ENCODE measurements around the gene PDE3B.
"Not testable (repeated sequence)": the region's sequence is repeated elsewhere in the genome, so short reads cannot be mapped to it uniquely, and the experiment has no call there.

The PDE3B gene
- 43.7 to 208 (median 105) reads per million in 17 experiments for total RNA-seq

GRCh38 chr11:14643697-14644225, at the start of gene PDE3B:
Gene PDE3B (plus strand): TSS chr11:14643804. CDS start chr11:14644076, 272 bp downstream.
- DNase-seq: peak; percentile 78 to 93 (median 86)

- DNase-seq: not testable (repeated sequence)
Measured at GRCh38 chr11:14595261-14595660, 48.3 kb upstream of the PDE3B start.

- no peak for DNase-seq
Measured at GRCh38 chr11:14607713-14608112, 35.9 kb upstream of the PDE3B start.

GRCh38 chr11:14609902-14610301, 33.7 kb upstream of the PDE3B start:
- no peak for DNase-seq

- DNase-seq: peak; percentile 46 to 87 (median 76)
Measured at GRCh38 chr11:14611939-14612338, 31.7 kb upstream of the PDE3B start.

- peak; percentile 61 to 89 (median 81) for DNase-seq
Measured at GRCh38 chr11:14612694-14613093, 30.9 kb upstream of the PDE3B start.

- peak in 1 of 4 experiments; percentile 21 for DNase-seq
Measured at GRCh38 chr11:14614091-14614622, 29.4 kb upstream of the PDE3B start.

GRCh38 chr11:14617241-14618027, 26.2 kb upstream of the PDE3B start:
- DNase-seq: peak in 1 of 4 experiments; percentile 19

- no peak for DNase-seq
Measured at GRCh38 chr11:14618060-14618459, 25.5 kb upstream of the PDE3B start.

GRCh38 chr11:14619603-14620531, 23.7 kb upstream of the PDE3B start:
- DNase-seq: no peak

GRCh38 chr11:14622223-14622954, 21.2 kb upstream of the PDE3B start:
- peak in 2 of 4 experiments; percentile 20 to 25 for DNase-seq

GRCh38 chr11:14623036-14623435, 20.6 kb upstream of the PDE3B start:
- DNase-seq: no peak

- peak in 3 of 4 experiments; percentile 33 to 80 (median 78) for DNase-seq
Measured at GRCh38 chr11:14625586-14626205, 17.9 kb upstream of the PDE3B start.

- DNase-seq: no peak
Measured at GRCh38 chr11:14626650-14627049, 17.0 kb upstream of the PDE3B start.

- DNase-seq: not testable (repeated sequence)
Measured at GRCh38 chr11:14633506-14634224, 9.9 kb upstream of the PDE3B start.

- no peak for DNase-seq
Measured at GRCh38 chr11:14634813-14635212, 8.8 kb upstream of the PDE3B start.

- peak in 2 of 4 experiments; percentile 48 to 55 for DNase-seq
Measured at GRCh38 chr11:14635546-14635945, 8.1 kb upstream of the PDE3B start.

GRCh38 chr11:14636119-14636518, 7.5 kb upstream of the PDE3B start:
- DNase-seq: peak; percentile 44 to 85 (median 65)

- DNase-seq: no peak
Measured at GRCh38 chr11:14637868-14638409, 5.7 kb upstream of the PDE3B start.

GRCh38 chr11:14638561-14638960, 5.0 kb upstream of the PDE3B start:
- no peak for DNase-seq
